Cardiac muscle cell (in vitro differentiated cells and primary cell): Measurements from ENCODE around the gene TM4SF18. TPM values are rescaled to one million over a fixed set of nuclear protein-coding genes. Genes with fewer than 3 reads are reported as not detected.

Experiments
- DNase-seq, 2 donors: peaks; one replicate each; pipeline versions ENCODE4 v3.0.0 to v3.0.0-alpha.2; 2010 to 2017; ENCODE audit warnings: low read depth in 1 of 2, low spot score in 1 of 2
- H3K27ac ChIP-seq: fragments of 200-600 bp; sonication (generic); 2 replicates; pipeline ENCODE4 v1.5.1; 2016
- H3K27me3 ChIP-seq: fragments of 200-600 bp; sonication (generic); 2 replicates; pipeline ENCODE4 v1.6.0; 2016; ENCODE audit warnings: control low read depth
- H3K36me3 ChIP-seq: fragments of 200-600 bp; sonication (generic); 2 replicates; pipeline ENCODE4 v1.5.1; 2016; ENCODE audit warnings: control low read depth
- H3K4me1 ChIP-seq: fragments of 200-600 bp; sonication (generic); 2 replicates; pipeline ENCODE4 v1.8.1; 2017; ENCODE audit warnings: low read depth, mild to moderate bottlenecking, mixed run types
- H3K4me3 ChIP-seq: fragments of 200-600 bp; sonication (generic); 2 replicates; pipeline ENCODE4 v1.5.1; 2016; ENCODE audit warnings: mild to moderate bottlenecking
- H3K9me3 ChIP-seq: fragments of 200-600 bp; sonication (generic); 2 replicates; pipeline ENCODE4 v1.5.1; 2017; ENCODE audit warnings: low read depth, mild to moderate bottlenecking, control low read depth
- polyA plus RNA-seq: library from polyadenylated mRNA; unstranded; fragments of >200 nt; fragmentation: Nextera tagmentation; extraction: Ambion mirVana; gene quantifications from 2 replicates; pipeline ENCODE4 v1.2.1, GENCODE V29; 2016
- total RNA-seq: library from RNA; depleted of rRNA; stranded (reverse); fragments of >200 nt; gene quantifications from 2 replicates; pipeline ENCODE4 v1.2.3, GENCODE V29; 2016
- TF ChIP-seq, protein P1 (sequence below): IDR thresholded peaks from 2 replicates; pipeline ENCODE4 v1.5.1; 2012; ENCODE audit warnings: low read depth, mild to moderate bottlenecking, low read length

The TM4SF18 gene
- total and polyA plus RNA-seq, 2 experiments from 2014 or later: 0.33 TPM; not detected in 1

DNA sequence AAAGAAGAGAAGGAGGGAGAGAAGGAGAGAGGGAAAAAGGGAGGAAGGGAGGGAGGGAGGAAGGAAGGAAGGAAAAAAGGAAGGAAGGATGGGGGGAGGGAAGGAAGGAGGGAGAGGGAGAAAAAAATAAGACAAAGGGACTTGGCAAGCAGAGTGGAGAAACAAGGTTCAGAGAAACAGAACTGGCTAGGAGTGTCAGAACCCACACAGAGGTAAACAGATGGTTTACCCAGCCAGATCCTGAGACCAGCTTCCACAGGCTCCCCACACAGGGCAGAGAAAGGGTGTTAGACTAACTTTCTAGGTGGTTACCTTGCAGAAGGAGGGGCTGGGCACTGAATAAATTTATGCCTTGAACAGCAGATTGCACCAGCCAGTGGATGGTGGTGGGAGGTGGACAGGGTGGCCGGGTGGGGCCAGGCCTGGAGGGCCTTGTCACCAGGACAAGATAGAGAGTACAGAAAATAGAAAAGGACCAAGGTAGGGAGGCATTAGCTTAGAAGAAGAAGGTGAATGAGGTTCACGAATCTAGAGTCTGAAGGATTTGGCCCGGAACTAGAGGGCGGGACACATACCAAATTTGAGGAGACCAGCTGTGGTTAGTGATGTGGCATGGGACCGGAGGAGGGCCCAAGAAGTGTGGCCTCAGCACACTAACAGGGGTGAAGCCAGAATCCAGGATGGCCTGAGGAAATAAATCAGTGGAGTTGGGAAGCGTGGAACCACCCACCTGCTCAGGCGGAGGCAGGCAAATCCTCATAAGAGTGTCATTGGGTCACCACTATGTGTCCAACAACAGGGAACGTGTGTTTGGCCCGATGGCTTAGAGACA lies 45.3 kb upstream of the TM4SF18 start:
- Histone ChIP-seq H3K27ac (no peak overlapping the region), H3K36me3 (no peaks in the 10 kb centered on the region), H3K9me3 (no peaks in the 10 kb centered on the region), H3K4me3 (no peak overlapping the region), H3K27me3 (no peaks in the 10 kb centered on the region), H3K4me1 (no peaks in the 10 kb centered on the region)
- TF ChIP-seq, protein P1, sequence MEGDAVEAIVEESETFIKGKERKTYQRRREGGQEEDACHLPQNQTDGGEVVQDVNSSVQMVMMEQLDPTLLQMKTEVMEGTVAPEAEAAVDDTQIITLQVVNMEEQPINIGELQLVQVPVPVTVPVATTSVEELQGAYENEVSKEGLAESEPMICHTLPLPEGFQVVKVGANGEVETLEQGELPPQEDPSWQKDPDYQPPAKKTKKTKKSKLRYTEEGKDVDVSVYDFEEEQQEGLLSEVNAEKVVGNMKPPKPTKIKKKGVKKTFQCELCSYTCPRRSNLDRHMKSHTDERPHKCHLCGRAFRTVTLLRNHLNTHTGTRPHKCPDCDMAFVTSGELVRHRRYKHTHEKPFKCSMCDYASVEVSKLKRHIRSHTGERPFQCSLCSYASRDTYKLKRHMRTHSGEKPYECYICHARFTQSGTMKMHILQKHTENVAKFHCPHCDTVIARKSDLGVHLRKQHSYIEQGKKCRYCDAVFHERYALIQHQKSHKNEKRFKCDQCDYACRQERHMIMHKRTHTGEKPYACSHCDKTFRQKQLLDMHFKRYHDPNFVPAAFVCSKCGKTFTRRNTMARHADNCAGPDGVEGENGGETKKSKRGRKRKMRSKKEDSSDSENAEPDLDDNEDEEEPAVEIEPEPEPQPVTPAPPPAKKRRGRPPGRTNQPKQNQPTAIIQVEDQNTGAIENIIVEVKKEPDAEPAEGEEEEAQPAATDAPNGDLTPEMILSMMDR: no peak
- DNase-seq: peak in 1 of 2 donors; percentile 18

DNA sequence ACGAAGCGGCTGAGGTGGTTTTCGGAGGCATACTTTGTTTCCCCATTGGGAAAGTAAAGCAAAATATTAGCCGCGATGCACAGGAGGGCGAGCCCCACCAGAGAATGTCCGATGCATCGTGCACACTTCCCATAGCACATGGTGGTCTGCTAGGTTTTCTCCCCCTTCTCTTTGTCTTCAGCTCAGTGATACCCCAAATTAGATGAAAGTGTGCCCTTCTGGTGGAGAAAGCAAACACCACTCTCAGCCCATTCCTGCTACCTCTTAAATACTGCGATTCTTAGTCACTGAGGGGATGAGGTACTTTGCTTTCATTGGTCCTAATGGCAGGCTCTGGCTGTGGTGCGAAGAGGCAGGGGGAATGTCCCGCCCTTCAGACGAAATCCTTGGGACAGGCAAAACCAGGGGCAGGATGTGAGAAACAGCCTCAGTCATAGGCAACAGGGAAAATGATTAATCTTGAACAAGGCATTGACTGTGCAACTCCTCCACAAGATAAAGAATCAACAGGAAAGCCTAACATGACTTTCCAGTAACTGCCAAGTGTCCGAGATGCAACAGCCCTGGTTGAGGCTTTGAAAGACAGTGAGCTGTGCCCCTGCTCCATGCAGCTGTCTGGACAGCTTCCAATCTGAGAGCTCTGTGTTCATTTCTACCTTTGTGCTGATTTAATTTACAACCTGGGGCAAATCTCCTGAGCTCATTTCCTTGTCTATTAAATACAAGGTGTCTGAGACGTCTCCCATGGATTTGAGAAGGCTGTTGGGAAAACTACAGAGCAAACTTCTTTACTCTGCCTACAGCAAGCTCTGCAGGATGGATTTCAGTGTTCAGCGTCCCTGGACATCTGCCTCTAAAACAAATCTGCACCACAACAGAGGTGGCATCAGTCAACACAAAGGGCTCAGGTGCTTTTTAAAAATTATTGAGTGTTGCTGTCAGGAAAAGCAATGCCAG lies 44.2 kb upstream of the TM4SF18 start, which contains the start of gene TM4SF1:
Gene TM4SF1 (minus strand): TSS at position 242 of the 957 bp plus-strand sequence. CDS start 102 bp downstream, at position 140.
- no peak within 1 kb of the TSS for H3K27ac ChIP-seq

DNA sequence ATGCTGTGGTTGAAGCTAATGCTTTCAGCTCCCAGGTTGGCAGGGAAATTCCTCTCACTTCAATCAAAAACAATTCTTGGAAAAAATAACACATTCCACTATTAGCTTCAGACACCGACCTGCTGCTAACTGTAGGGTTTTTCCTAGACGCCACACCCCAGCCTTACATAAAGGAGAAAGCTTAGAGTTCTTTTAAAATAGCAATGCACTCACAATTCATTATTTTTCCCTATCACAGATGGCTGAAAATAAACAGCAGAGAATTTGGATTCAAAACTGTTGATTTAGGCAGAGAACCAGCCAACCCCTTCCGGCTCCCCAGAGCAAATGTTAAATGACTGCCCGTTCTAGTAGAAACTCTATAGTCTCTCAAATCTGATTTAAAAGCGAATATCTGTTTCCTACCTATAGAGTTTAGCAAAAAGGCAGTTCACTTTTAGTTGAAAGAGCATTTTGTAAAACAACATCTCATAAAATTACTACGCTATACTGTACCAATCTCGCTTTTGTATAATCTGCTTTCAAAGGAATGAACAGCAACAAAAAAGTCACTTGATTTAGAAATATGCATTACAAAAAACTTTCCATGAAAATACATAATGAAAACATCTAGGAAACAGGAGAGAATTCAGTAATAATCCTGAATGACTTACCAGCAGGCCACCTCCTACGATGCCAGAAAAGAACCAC lies 43.4 kb upstream of the TM4SF18 start:
- Histone ChIP-seq H3K4me3 (no peak overlapping the region), H3K27ac (no peak overlapping the region)
- peak in 1 of 2 donors; percentile 50 for DNase-seq

More for the DNA sequence above, 44.2 kb upstream of the TM4SF18 start, which contains the start of gene TM4SF1:
- no peaks in the 10 kb centered on the region for H3K36me3 ChIP-seq
- peak in 1 of 2 donors; percentile 97 for DNase-seq
- H3K27me3 ChIP-seq: no peaks in the 10 kb centered on the region
- no peak within 1 kb of the TSS for H3K4me3 ChIP-seq
- H3K4me1 ChIP-seq: no peaks in the 10 kb centered on the region
- H3K9me3 ChIP-seq: no peaks in the 10 kb centered on the region
- TF ChIP-seq, protein P1: no peak

DNA sequence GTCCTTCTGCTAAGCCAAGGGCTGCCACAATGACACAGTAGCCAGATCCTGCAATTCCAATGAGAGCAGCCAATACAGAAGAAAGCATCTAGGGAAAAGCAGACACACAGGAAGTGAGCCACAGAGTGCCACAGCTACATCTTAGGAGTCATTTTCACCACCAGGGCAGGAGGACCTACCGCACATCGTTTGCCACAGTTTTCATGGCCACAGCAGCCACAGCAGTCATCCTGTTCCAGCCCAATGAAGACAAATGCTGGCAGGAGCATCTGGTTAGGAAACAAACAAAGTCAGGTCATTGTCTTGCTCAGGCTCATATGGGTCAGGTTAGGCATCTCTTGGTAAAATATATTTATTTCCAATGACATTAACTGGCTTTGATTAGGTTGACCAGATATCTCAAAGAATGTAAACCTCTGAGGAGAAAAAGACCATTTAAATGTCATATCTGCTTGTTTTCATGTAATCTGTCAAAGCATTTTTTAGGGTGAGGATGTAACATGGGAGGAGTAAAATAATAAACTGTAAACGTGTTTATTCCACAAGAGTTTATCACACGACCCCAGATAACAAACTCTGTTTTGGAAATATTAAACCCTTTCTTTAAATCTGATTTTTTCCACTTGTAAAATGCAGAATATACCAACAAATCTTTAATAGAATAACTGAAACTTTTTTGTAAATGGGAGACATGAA lies 42.2 kb upstream of the TM4SF18 start:
- no peak overlapping the region for H3K4me3 ChIP-seq
- H3K27ac ChIP-seq: no peak overlapping the region

More for the DNA sequence above, 43.4 kb upstream of the TM4SF18 start:
- TF ChIP-seq, protein P1: no peak
- Histone ChIP-seq H3K27me3 (no peaks in the 10 kb centered on the region), H3K36me3 (no peaks in the 10 kb centered on the region), H3K9me3 (no peaks in the 10 kb centered on the region), H3K4me1 (no peaks in the 10 kb centered on the region)

More for the DNA sequence above, 42.2 kb upstream of the TM4SF18 start:
- no peak for DNase-seq
- H3K9me3 ChIP-seq: no peaks in the 10 kb centered on the region
- TF ChIP-seq, protein P1: no peak
- H3K36me3 ChIP-seq: no peaks in the 10 kb centered on the region
- no peaks in the 10 kb centered on the region for H3K27me3 ChIP-seq
- H3K4me1 ChIP-seq: no peaks in the 10 kb centered on the region
